ENCODE measurements around the gene PACSIN2. TPM values are rescaled to one million over a fixed set of nuclear protein-coding genes. Genes with fewer than 3 reads are reported as not detected.

The PACSIN2 gene
- polyA plus RNA-seq, 10 donors: 23.7 to 35.8 (median 29.1) TPM

DNA sequence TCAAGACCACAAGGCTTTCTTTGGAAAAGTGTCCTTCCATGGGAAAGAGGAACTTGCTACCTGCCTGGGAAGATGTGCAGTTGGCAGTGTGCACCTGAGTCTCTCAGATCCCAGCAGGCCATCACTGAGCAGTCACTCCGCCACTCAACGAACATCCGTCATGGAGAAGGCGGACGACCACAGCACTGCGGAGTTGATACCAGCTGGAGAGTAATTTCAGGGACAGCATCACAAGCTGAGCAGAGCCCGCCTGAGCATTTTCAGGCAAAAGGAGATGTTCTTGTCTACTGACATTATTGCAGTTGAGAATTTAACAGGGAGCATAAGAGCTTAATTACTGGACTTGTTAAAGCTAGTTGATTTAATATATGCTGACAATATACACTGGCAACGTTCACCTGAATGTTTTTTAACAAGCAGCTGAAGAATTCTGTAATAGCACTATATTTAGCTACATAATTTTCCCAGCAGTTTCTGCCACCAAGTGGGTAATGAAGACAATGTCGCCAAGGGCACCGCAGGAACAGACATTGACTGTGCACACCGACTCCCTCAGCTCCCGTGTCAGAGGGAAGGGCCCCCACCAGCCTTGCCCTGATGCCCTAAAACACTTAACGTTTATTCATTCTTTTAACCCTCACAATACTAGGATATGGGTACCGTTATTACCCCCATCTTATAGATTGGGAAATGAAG is 105.4 kb downstream of the PACSIN2 start:
- DNase-seq: no peak

DNA sequence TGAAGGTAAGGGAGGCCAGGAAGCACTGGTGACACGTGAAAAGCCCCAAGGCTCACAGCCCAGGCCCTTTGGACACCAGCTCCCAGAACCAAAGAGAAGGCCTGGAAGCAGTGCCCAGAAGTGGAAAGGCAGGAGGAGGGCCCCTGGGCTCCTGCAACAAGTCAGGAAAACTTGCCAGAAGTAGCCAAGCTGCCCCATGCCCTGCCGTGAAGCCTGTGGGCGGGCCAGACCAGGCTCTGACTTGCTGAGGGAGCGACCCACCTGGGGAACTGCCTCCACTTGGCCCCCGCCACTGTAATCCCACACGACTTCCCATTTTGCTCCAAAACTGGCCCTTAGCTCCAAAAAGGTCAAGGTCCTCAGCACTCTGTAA is 106.6 kb downstream of the PACSIN2 start:
- DNase-seq: no peak

DNA sequence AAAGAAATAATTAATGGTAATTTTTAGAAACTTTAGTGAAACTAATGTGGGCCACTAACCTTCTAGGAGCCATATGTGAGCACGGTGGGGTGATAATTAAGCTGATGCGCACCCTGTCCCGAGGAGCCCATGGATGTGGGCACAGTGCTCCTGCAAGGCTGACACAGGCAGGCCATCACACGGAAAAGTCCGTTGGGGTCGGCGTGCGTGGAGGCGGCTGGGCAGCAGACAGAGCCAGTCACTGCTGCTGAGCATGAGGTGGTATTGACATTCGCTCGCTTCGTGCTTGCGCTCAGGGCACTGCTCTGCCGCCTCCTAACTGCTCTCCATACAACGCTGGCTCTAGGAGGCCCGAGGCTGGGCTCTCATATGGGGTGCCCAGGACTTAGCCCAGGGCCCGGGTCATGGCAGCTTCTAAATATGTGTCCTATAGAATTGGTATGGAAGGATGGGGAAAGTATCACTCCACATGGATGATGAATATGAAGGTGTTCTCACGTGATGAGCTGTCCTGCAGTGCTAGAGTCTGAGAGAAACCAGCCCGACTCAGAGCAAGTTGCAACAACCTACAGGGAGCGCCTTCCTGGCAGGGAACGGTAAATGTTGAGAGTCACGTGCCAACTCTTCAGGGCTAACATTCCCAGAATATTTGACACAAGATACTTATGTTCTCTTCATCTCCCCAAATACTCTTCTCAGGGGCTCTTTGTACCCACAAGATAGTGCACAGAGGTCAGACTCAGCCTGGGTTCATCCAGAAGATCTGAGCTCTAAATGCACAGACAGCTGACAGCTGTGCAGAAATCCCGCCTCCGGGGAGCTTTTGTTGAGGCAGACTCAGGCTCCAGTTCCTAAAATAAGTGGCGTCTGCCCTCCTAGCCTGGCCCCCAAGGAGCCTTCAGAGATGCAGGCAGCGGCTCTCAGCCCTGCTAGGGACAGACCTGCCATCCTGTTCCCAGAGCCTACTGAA is 107.3 kb downstream of the PACSIN2 start:
- DNase-seq: peak in 2 of 3 donors; percentile 55 to 83

DNA sequence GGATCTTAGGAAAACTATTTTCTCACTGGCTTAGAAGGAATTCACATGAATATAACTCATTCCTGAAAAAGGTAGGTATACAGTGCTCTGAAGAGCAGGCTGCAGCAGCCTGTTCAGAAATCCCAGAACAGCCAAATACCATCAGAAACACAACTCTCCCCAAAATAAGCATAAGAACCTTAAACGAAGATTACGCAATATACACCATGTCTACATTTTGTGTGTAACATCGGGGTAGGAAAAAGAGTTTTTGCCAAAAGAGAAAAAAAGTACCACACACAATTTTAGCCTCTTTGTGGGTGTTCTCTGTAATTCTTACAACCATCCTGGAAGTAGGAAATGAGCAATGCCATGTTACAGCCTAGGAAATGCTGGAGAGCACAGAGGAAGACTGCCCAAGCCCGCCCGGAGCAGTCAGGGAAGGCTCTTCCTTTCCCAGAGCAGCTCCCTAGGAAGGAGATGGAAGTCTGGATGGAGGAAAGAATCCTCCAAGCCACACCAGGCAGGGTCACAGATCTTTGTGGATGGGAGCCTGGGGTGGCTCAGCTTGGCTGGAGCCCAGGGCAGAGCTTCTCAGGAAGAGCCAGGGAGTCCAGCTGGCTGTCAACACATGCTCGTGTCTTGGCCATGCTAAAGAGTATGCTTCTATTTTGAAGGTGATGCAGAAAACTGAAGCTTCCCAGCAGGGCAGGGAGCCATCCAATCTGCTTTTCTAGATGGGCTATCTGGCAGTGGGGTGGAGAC is 108.2 kb downstream of the PACSIN2 start:
- peak in 2 of 3 donors; percentile 52 to 57 for DNase-seq

DNA sequence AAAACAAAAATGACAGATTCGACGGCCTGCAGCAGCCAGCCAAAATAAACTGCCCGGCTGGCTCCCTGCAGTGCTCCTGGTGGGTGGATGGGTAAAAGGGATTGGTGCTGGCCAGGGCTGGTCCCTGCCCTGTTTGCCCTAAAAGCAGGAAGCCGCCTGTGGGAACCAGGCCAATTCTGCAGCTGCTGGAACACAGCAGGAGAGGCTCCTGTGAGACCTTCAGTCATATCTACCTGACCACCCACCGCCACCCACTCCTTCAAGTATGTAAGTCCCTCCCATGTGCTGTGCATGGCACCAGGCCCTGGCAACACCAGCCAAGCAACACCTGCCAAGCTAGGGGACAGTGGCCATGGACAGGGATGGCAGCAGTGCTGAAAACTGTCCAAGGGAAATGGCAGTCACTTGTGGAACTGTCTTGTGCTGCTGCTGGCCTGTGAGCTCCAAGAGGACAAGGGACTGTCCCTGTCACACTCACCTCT is 109.2 kb downstream of the PACSIN2 start:
- DNase-seq: no peak

DNA sequence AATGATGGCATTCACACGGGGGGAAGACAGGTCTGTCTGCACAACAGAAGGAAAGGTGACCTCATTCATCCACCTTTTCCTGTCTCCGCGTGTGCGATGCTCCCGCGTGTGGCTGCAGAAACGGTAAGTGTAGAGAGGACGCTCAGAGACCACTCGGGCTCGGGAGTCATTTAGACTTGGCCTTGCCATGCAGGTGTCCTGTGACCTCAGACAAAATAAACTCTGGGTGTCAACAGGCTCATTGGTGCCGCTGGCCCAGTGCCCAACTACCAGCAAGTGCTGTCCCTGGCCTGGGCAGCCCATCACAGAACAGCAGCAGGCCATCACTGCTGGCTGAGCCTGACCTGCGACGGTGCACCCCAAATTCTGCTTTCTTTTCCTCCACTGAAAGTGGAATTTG is 109.7 kb downstream of the PACSIN2 start:
- no peak for DNase-seq

DNA sequence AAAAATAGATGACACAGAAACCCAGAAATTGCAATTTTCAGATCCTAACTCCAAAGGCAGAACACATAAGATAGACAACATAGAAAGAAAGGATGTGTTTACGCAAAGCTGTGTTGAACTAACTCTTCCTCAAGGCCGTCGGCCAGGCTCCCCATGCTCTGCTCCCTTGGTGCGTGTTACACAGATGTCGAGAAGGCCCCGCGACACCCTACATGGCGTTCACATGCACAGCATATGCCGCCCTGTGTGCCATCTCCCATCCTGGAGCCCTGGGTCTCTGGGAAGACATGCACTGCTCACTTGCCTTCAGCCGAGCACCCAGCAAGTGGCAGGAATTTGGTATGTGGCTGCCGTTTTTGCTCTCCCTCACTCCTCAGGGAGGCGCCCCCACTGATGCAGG is 110.9 kb downstream of the PACSIN2 start:
- DNase-seq: no peak

DNA sequence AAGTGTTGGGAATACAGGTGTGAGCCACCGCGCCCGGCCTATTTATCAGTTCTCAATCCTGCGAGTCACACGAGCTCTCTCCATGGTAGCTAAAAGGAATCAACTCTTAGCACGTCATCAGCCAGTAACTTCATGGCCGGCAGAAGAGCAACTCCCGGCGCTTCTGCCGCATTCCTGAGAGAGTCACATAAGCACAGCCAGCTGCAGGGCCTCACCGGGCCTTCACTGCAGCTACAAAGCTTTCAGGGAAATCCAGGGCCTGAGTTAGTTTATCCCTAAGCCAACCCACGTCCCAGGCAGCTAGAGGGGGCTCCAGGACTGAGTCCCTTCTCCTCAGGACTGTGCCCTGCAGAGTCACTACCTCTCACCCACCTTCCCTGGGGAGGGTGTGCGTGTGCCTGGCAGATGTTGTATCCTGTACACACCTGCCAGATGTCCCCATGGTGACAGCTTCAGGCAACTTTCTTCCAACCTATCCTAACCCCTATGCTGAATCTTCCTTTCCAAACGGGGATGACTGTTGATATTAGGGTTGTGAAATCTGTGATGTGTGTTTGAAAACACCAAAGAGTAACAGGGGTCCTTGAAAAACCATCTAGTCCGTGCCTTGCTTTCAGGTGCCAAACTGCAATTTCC is 112.0 kb downstream of the PACSIN2 start:
- peak in 2 of 3 donors; percentile 59 to 80 for DNase-seq

DNA sequence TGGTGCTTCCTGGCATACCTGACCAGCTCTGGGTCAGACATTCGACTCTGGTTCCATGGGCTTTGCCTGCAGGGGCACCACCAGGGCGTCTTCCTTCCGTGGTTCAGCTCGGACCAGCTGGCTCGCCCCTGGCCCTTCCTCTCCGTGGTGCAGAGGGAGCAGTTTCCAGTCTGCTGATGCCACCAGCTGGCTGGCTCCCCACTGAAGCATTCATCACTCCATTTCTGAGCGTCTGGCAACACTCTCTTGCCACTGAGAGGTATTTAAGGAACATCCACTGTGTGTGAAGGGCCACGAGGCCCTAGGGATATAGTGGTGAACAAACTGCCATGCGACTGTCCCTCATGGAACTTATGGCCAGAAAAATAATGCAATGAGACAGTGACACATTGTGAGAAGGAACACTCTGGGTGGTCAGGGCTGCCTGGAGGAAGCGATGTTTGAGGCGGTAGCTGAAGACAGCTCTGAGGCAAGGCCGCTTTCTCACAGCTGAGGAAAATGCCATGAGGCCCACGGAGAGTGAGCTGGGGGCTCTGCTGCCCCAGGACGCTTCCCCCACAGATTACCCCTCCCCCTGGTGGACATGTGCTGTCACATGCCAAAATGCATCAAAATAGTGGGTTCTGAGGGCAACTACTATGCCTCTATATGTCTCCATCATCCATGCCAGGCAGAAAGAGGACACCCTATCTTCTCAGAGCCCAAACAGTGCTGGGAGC is 113.0 kb downstream of the PACSIN2 start:
- no peak for DNase-seq

DNA sequence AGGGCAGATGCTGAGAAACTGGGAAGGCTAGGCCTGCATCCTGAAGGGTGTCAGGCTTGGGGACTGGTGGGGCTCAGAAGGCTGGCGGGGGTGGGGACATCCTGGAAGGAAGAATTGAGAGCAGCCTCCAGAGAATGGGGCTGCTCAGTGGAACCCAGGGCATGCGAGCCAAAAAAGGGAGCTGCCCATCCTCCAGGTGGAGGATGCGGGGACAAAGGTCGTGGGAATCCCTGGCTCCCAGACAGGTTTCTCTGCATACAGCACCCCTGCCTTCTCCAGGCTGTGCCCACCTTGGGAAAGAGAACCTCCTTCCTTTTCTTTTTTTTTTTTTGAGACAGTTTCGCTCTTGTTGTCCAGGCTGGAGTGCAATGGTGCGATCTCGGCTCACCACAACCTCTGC is 117.0 kb downstream of the PACSIN2 start:
- DNase-seq: no peak

DNA sequence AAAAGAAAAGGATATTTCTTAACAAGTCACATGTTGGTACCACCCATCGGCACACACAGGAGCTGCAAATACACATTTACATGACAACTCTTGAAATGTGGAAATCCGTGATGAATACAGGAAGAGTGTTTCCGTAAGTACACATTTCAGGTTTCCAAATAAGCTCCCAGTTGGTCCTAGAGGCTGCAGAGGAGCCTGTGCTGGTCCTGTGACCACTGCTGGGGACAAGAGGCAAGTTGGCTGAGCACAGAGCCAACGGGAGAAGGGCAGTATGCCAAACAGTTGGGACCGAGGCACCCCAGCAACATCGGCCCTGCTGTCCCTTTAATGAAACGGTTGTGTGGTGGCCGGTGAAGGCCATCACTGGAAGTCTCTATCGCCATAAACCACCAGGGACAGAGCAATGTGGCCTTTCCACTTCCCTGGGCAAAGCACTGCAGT is 119.4 kb downstream of the PACSIN2 start:
- no peak for DNase-seq

DNA sequence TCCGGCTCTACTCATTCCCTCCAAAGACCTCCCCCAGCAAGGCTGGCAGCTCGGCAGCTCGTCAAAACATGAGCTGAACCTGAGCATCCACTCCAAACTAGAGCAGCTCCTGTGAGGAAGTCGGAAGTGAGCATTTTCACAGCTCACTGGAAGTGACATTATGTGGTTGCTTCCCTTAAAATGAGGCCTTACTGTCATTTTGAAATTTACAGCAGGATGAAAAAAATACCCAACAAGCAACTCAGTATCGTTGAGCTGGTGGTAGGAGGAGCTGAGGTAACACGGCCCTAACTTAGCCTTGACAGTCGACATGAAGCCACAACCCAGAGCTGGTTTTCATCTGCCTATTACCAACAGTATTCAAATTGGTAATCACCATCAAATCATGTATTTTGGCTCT is 119.9 kb downstream of the PACSIN2 start:
- no peak for DNase-seq

DNA sequence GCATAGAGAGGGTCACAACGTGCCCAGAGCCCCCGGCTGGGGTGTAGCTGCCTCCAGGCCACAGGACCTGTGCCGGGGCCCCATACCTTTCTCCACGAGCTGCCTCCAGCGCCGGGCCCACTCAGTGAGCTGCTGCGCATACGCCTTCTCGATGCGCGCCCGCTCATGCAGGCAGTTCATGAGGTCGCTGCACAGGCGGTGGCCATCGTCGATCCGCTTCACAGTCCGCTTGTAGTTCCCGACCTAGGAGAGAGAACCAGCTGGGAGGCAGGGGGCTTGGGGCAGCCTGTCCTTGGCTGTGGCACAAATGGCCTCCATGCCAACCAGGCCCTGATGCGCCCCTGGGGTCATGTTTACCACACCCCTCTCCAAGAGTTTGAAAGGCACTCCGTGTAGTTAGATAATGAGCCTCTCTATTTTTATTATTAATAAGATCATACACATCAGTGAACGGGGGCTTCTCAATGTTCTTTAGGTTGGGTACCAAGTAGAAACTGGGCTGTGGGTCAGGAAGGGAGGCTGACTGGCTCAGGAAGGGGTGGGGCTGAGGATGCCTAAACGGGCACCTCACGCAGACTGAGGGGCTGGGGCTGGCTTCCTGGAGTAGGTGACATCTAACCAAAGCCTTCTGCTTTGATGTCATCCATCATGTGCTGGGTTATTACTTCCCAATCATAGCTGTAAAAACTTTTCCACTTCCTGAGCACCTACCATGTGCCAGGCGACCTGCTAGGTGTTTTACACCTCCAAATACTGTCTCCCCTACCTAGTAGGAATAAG is 121.4 kb downstream of the PACSIN2 start:
- no peak for DNase-seq

DNA sequence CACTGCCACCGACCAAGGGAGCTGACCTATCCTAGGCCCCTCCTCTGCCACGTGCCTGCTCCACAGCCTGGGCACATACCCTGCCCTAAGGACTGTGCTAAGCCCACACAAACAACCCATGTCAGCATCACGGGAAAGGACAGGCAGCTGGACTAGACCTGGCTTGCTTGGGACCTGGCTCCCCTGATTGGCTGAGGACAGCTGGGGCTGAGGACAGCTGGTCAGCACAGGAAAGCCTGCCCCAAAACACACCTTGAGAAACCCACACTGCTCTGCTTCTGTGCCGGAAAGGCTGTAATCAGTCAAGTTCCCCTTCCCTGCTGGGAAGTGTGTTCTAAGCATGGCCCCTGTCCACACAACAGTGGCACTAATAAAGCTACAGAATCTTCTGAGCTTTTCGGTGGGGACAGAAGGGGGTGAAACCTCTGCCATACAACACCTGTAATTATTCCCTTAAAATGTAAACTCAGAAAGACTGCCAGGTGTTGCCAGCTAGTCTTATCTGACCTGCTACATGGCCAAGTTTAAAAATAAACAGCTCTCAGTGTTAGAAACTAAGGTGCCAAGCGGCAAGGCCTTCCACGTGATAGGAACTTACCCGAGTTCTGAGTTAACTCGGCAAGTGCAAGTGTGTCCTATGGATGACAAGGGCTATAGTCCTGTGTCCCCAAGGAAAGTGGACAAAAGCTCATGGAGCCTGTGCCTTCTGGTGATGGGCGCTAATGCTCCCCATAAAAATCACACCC is 122.2 kb downstream of the PACSIN2 start:
- DNase-seq: no peak

DNA sequence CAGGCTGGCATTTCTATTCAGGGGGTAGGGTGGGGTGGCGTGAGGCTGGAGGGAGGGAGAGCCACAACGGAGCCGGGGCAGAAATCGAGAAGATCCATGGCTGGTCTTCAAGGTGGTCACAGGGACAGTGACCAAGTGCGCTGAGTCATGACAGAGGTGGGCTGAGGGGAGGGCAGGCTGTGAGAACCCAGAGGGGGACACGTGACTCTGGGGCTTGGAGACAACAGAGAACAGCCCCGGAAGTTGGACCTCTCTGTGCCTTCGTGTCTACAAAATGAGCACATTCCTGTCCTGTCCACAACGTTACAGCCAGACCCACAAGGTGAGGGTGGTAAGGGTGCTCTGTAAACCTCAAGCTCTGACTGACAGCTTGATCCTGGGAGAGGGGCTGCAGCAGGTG is 122.8 kb downstream of the PACSIN2 start:
- DNase-seq: no peak

DNA sequence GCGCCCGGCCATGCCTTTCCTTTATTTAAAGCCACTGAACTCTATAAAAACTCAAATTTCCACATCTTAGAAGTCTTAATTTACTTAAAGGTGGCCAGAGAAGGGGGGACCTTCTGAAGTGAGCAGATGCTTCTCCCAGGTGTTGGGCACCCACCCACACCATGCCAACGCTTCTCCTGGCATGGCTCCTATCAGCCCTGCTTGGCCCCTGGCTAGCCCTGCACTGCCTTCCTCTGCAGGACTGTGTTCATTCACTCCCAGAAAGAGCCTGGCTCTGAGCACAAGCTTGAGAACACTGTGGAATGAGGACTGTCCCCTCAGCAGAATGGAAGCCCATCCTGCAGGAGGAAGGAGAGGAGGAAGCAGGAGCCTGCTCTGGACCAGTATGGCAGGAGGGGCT is 123.3 kb downstream of the PACSIN2 start:
- DNase-seq: no peak

DNA sequence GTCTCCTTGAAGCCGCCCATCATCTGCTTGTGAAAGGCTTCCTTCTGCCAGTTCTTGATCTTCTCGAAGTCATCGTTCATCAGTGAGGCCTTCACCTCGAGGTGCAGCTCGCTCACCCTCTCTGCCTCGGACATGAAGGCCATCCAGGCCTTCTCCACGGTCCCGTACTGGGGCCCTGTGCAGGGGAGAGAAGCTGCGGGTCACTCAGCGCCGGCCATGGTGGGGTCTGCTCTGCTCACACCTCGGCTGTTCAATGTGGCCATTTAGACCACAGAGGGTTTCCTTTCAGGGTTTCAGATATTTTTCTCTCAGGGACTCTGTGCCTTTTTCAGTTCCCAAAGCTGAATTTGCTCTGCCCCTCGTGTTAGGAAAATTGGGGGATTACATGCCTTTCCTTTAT is 123.9 kb downstream of the PACSIN2 start:
- no peak for DNase-seq

DNA sequence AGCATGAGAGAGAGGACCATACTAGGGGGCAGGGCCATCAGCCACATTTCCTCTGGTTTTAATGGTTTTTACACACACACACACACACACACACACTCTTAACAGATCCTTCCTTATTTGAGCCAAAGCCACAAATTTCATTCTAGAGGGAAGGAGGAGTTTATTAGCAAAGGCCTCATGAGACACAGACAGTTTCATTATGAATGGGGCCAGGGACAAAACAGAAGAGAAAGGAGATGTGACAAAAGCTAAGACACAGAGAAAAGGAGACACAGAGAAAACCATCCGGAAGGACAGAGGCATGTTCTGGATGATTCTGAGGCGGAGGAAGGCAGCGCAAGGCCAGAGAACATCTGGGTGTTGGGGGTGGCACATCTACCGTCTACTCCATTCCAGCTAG is 125.6 kb downstream of the PACSIN2 start:
- no peak for DNase-seq

Data from muscle of back (tissue), 11 donors.